ENCODE data around the gene TMEM109. TPM values are rescaled to one million over a fixed set of nuclear protein-coding genes. Genes with fewer than 3 reads are reported as not detected.

TMEM109 gene
- total and polyA plus RNA-seq, 2 of the 8 experiments (the other 6 are each of a cell fraction or from before 2014, with no cell fraction given), result 27.3 to 30.3 TPM

- Histone ChIP-seq H2AFZ (ENCODE audit: low read length) (no peak within 1 kb of the TSS), H4K8ac (ENCODE audit: extremely low read depth, insufficient read depth, low read length) (no peak within 1 kb of the TSS), H3K27me3 (replicated peaks in 1 of 4; ENCODE audit: control insufficient read depth in 3 of 4, extremely low read depth in 1 of 4, insufficient read depth in 3 of 4, low read length in 3 of 4) (no peaks in the 10 kb centered on the region; a peak in 1 of 7 replicates), H2BK120ac (replicated peaks; ENCODE audit: low read depth, low read length) (no peak within 1 kb of the TSS), H3K9ac (replicated peaks in 1 of 4; ENCODE audit: extremely low read depth in 1 of 4, low read depth in 3 of 4, low read length in 3 of 4) (no peak within 1 kb of the TSS), H3K18ac (ENCODE audit: extremely low read depth, low read length) (no peak within 1 kb of the TSS), H3K56ac (replicated peaks; ENCODE audit: insufficient read length, low read depth, low read length) (no peak within 1 kb of the TSS), H2BK12ac (ENCODE audit: low read depth, low read length) (no peak within 1 kb of the TSS), H2BK20ac (ENCODE audit: low read length) (no peak within 1 kb of the TSS), H3K23ac (ENCODE audit: insufficient read length) (no peak within 1 kb of the TSS), H3K79me2 (ENCODE audit: control insufficient read depth in 1 of 2, insufficient read depth in 2 of 2, low read length in 2 of 2) (no peaks in the 10 kb centered on the region), H2BK5ac (ENCODE audit: low read depth, low read length) (no peak within 1 kb of the TSS), H3K4ac (replicated peaks; ENCODE audit: insufficient read length, low read depth, low read length) (no peak within 1 kb of the TSS), H3K4me3 (ENCODE audit: extremely low read depth in 1 of 4, insufficient read depth in 2 of 4, low read depth in 3 of 4, low read length in 4 of 4) (no peak within 1 kb of the TSS), H3K23me2 (ENCODE audit: low read depth, low read length) (no peaks in the 10 kb centered on the region), H2BK15ac (ENCODE audit: low read length) (no peak within 1 kb of the TSS), H4K91ac (replicated peaks; ENCODE audit: insufficient read length, low read length) (no peak within 1 kb of the TSS), H3K4me1 (replicated peaks in 1 of 4; ENCODE audit: control insufficient read depth in 3 of 4, insufficient read depth in 4 of 4, low read length in 3 of 4) (no peaks in the 10 kb centered on the region), H3K9me3 (ENCODE audit: insufficient read depth in 2 of 2, low read depth in 1 of 2, low read length in 1 of 2) (no peaks in the 10 kb centered on the region; a peak in 1 of 4 replicates), H2AK5ac (ENCODE audit: low read depth, low read length) (no peak within 1 kb of the TSS), H3K14ac (ENCODE audit: insufficient read length) (no peak within 1 kb of the TSS), H4K20me1 (replicated peaks in 1 of 2; ENCODE audit: control insufficient read depth in 1 of 2, insufficient read depth in 2 of 2, low read length in 2 of 2) (no peaks in the 10 kb centered on the region), H3K79me1 (ENCODE audit: low read depth, low read length) (no peaks in the 10 kb centered on the region), H4K5ac (ENCODE audit: insufficient read length, low read depth, low read length) (no peak within 1 kb of the TSS), H3K4me2 (ENCODE audit: insufficient read depth in 1 of 2, low read depth in 2 of 2, low read length in 2 of 2) (no peak within 1 kb of the TSS), H3K36me3 (ENCODE audit: control insufficient read depth in 2 of 4, insufficient read depth in 4 of 4, low read length in 3 of 4) (no peaks in the 10 kb centered on the region), H3K27ac (ENCODE audit: low read depth, low read length) (no peak within 1 kb of the TSS)
- POLR2A ChIA-PET (ENCODE audit: partially characterized antibody), result interaction anchor here (0.6 kb wide), 1 partner anchor 219 kb away, joined by 4 read pairs; no protein-coding TSS in a partner anchor
- no peak for FAIRE-seq
- no peak for DNase-seq (ENCODE audit: low read depth in 1 of 2, low spot score in 2 of 2)
- no peak for TF ChIP-seq HDAC6 (IDR thresholded peaks at IDR 0.05; ENCODE audit: low read depth, low read length)
- no peak for TF ChIP-seq YY1 (IDR thresholded peaks at IDR 0.05; ENCODE audit: low read depth, low read length)
- TF ChIP-seq JUND (IDR thresholded peaks at IDR 0.05; ENCODE audit: low read length), result no peak
- TF ChIP-seq SRF (IDR thresholded peaks at IDR 0.05; ENCODE audit: low read depth, low read length), result no peak
- no peak for TF ChIP-seq KDM5A (IDR thresholded peaks at IDR 0.05; ENCODE audit: low read length)
- no peak for TF ChIP-seq POU5F1 (IDR thresholded peaks at IDR 0.05; ENCODE audit: low read depth, low read length)
- TF ChIP-seq CHD1 (IDR thresholded peaks at IDR 0.05; ENCODE audit: low read depth, low read length), result no peak
- TF ChIP-seq SP1 (IDR thresholded peaks at IDR 0.05; ENCODE audit: low read depth, low read length), result no peak
- CTCF ChIA-PET (ENCODE audit: partially characterized antibody), result interaction anchor here (0.6 to 2.9 kb wide), 14 partner anchors 11 to 230 kb away, joined by 3 to 19 read pairs (median 6); no protein-coding TSS in a partner anchor
- WGBS, 2 experiments (ENCODE audit: extremely low coverage in 1 of 2, insufficient coverage in 1 of 2, insufficient read length in 1 of 2, insufficient replicate concordance in 2 of 2, low coverage in 1 of 2, low lambda C conversion rate in 2 of 2, missing lambda C conversion rate in 1 of 2), result 91% methylated on average over 16 of the region's 16 CpGs; no CpG with 5 or more reads in 1 of the 2 experiments
Measured at GRCh38 chr11:60971520-60971919, 57.6 kb downstream of the TMEM109 start, which contains the start of gene CD6. Gene CD6 (plus strand): TSS chr11:60971680. CDS start chr11:60971866, 186 bp downstream.
